Esophagus squamous epithelium (tissue), 5 donors: Measurements from ENCODE around the gene ZBTB11. TPM values are rescaled to one million over a fixed set of nuclear protein-coding genes. Genes with fewer than 3 reads are reported as not detected.
"Not testable (repeated sequence)": the region's sequence is repeated elsewhere in the genome, so short reads cannot be mapped to it uniquely, and the experiment has no call there.

Experiments
- DNase-seq: peaks from one replicate; lab custom pipeline; 2025; lab: John Stamatoyannopoulos, UW
- H3K27ac ChIP-seq, 4 donors: fragments of 200-600 bp; sonication (generic); one replicate each; pipeline ENCODE4 v1.5.1; 2016 to 2019; ENCODE audit warnings: mild to moderate bottlenecking in 1 of 4
- H3K27me3 ChIP-seq, 4 donors: fragments of 200-600 bp; sonication (generic); 1 replicate in 3 of 4; 2 replicates in 1 of 4; pipeline versions ENCODE4 v1.5.1 to v1.6.0; 2017 to 2021; ENCODE audit warnings: antibody characterized with exemption in 1 of 4
- H3K36me3 ChIP-seq, 3 donors: fragments of 200-600 bp; sonication (generic); one replicate each; pipeline ENCODE4 v1.5.1; 2016 to 2019
- H3K4me1 ChIP-seq, 3 donors: fragments of 200-600 bp; sonication (generic); one replicate each; pipeline ENCODE4 v1.5.1; 2017 to 2019
- H3K4me3 ChIP-seq, 4 donors: fragments of 200-600 bp; sonication (generic); 1 replicate in 3 of 4; 2 replicates in 1 of 4; pipeline ENCODE4 v1.5.1; 2016 to 2019; ENCODE audit warnings: mild to moderate bottlenecking in 2 of 4, moderate library complexity in 1 of 4
- H3K9me3 ChIP-seq, 3 donors: fragments of 200-600 bp; sonication (generic); one replicate each; pipeline ENCODE4 v1.5.1; 2016 to 2019
- CTCF ChIP-seq, 6 experiments: fragments of 450-650 bp in 4 of 6; fragments of 200-600 bp in 2 of 6; sonication (generic) in 2 of 6; IDR thresholded peaks; one replicate each; pipeline ENCODE4 v1.5.1; 2016 to 2019; ENCODE audit warnings: antibody characterized with exemption in 6 of 6, mild to moderate bottlenecking in 4 of 6, moderate library complexity in 4 of 6
- POLR2A ChIP-seq, 4 donors: fragments of 450-650 bp; IDR thresholded peaks; one replicate each; pipeline ENCODE4 v1.6.1; 2017; ENCODE audit warnings: antibody characterized with exemption in 4 of 4, mild to moderate bottlenecking in 4 of 4, moderate library complexity in 3 of 4
- WGBS, 2 donors: methylation state at CpG; one replicate each; pipeline ENCODE4 v1.1.5; 2018; 5-methylcytosine and 5-hydroxymethylcytosine counted together
- intact Hi-C: fragments of 100-400 bp; cut with DNase I; formaldehyde crosslinking; loops from one replicate; pipeline ENCODE4 v1.15.0; 2022
- total RNA-seq, 4 donors: library from RNA; depleted of rRNA; stranded (reverse); fragments of >200 nt; gene quantifications; one replicate each; pipeline ENCODE4 v1.1.0, GENCODE V29; 2016
- donor health status: DM: yes; HTN: yes; CAD: no.

ZBTB11 gene
- total RNA-seq, 4 donors from 2014 or later, result 12.7 to 26.9 (median 18.8) TPM

GRCh38 chr3:101643861-101644613 is 32.9 kb downstream of the ZBTB11 start:
- no peak overlapping the region for H3K4me3 ChIP-seq
- TF ChIP-seq POLR2A (IDR thresholded peaks at IDR 0.05) (no peak), CTCF (IDR thresholded peaks at IDR 0.05) (no peak)
- DNase-seq, result no peak
- no peak overlapping the region for H3K27ac ChIP-seq
- H3K27me3 ChIP-seq, result no peaks in the 10 kb centered on the region
- peaks cover 0 to 19% (median 4%) of the 10 kb centered on the region in 3 donors for H3K4me1 ChIP-seq
- intact Hi-C loops, result no loop called here
- H3K36me3 ChIP-seq, result peaks cover 5 to 16% (median 6%) of the 10 kb centered on the region in 3 donors
- no peaks in the 10 kb centered on the region for H3K9me3 ChIP-seq
- 56 to 62% methylated on average over 6 of the region's 6 CpGs for WGBS, 2 donors

- no peak overlapping the region for H3K27ac ChIP-seq
- peaks cover 0 to 8% (median 0%) of the 10 kb centered on the region in 3 donors for H3K36me3 ChIP-seq
- intact Hi-C loops, result no loop called here
- DNase-seq, result no peak
- no peaks in the 10 kb centered on the region for H3K27me3 ChIP-seq
- no peaks in the 10 kb centered on the region for H3K9me3 ChIP-seq
- TF ChIP-seq CTCF (IDR thresholded peaks at IDR 0.05) (no peak), POLR2A (IDR thresholded peaks at IDR 0.05) (no peak)
- peaks cover 0 to 19% (median 4%) of the 10 kb centered on the region in 3 donors for H3K4me1 ChIP-seq
- no peak overlapping the region for H3K4me3 ChIP-seq
- WGBS, 2 donors, result 90 to 91% methylated on average over 6 to 8 of the region's 8 CpGs
These were observed 33.7 kb downstream of the ZBTB11 start for GRCh38 chr3:101643009-101643844.

- peaks cover 0 to 19% (median 4%) of the 10 kb centered on the region in 3 donors for H3K4me1 ChIP-seq
- H3K9me3 ChIP-seq, result no peaks in the 10 kb centered on the region
- no peak for DNase-seq
- no peak overlapping the region for H3K27ac ChIP-seq
- intact Hi-C loops, result no loop called here
- no peaks in the 10 kb centered on the region for H3K27me3 ChIP-seq
- H3K36me3 ChIP-seq, result peaks cover 0 to under 1% (median 0%) of the 10 kb centered on the region in 3 donors
- WGBS, 2 donors, result 74 to 76% methylated on average over 3 of the region's 3 CpGs
- TF ChIP-seq POLR2A (IDR thresholded peaks at IDR 0.05), result no peak
- no peak for TF ChIP-seq CTCF (IDR thresholded peaks at IDR 0.05)
- no peak overlapping the region for H3K4me3 ChIP-seq
These were observed 34.5 kb downstream of the ZBTB11 start for GRCh38 chr3:101642441-101642840.

GRCh38 chr3:101641397-101642115 is 35.4 kb downstream of the ZBTB11 start:
- 74 to 76% methylated on average over 14 of the region's 14 CpGs for WGBS, 2 donors
- H3K27me3 ChIP-seq, result not testable (repeated sequence)

GRCh38 chr3:101640256-101640655 is 36.7 kb downstream of the ZBTB11 start:
- Histone ChIP-seq H3K27ac (no peak overlapping the region), H3K36me3 (no peaks in the 10 kb centered on the region), H3K4me1 (peaks cover 0 to 17% (median 4%) of the 10 kb centered on the region in 3 donors), H3K27me3 (no peaks in the 10 kb centered on the region), H3K9me3 (no peaks in the 10 kb centered on the region), H3K4me3 (no peak overlapping the region)
- no peak for DNase-seq
- TF ChIP-seq CTCF (IDR thresholded peaks at IDR 0.05), result no peak
- TF ChIP-seq POLR2A (IDR thresholded peaks at IDR 0.05), result no peak
- intact Hi-C loops, result no loop called here
- WGBS, 2 donors, result 78 to 90% methylated on average over 9 to 10 of the region's 10 CpGs

More at GRCh38 chr3:101641397-101642115, 35.4 kb downstream of the ZBTB11 start:
- intact Hi-C loops, H3K9me3 ChIP-seq, H3K36me3 ChIP-seq, DNase-seq, H3K27ac ChIP-seq, H3K4me3 ChIP-seq: not testable (repeated sequence)
- H3K4me1 ChIP-seq, result peaks cover 0 to 12% (median 4%) of the 10 kb centered on the region in 3 donors
